Calu3 (cell line): ENCODE data around the gene LIX1L. TPM values are rescaled to one million over a fixed set of nuclear protein-coding genes. Genes with fewer than 3 reads are reported as not detected.

Experiments used
- BruUV-seq: library from RNA; stranded (reverse); fragments of 400-500 nt; replicated peaks from 2 replicates; lab custom pipeline; 2021; lab: Mats Ljungman, UMichigan
- CTCF ChIA-PET: fragments of 300-600 bp; sonication (Branson Sonifier 250); formaldehyde crosslinking; loops from one replicate; lab custom pipeline; 2022; ENCODE audit warnings: antibody characterized with exemption; lab: Charles Lee
- DNase-seq: peaks from one replicate; pipeline ENCODE4 v3.0.0; 2022
- H3K27ac Mint-ChIP-seq: one replicate; pipeline ENCODE4 v1.8.0; 2022; ENCODE audit warnings: mixed read lengths; ENCODE audit not compliant: unreplicated experiment
- H3K27me3 Mint-ChIP-seq: one replicate; pipeline ENCODE4 v1.8.0; 2022; ENCODE audit warnings: mixed read lengths; ENCODE audit not compliant: unreplicated experiment
- H3K36me3 Mint-ChIP-seq: one replicate; pipeline ENCODE4 v1.8.0; 2022; ENCODE audit warnings: mild to moderate bottlenecking, moderate library complexity, mixed read lengths; ENCODE audit not compliant: insufficient read depth, unreplicated experiment
- H3K4me1 Mint-ChIP-seq: one replicate; pipeline ENCODE4 v1.8.0; 2022; ENCODE audit warnings: mild to moderate bottlenecking, low read depth, mixed read lengths; ENCODE audit not compliant: unreplicated experiment
- H3K4me3 Mint-ChIP-seq: one replicate; pipeline ENCODE4 v1.8.0; 2022; ENCODE audit warnings: mild to moderate bottlenecking, low read depth, moderate library complexity, mixed read lengths; ENCODE audit not compliant: unreplicated experiment
- H3K9me3 Mint-ChIP-seq: one replicate; pipeline ENCODE4 v1.8.0; 2022; ENCODE audit warnings: low read depth, mixed read lengths; ENCODE audit not compliant: unreplicated experiment
- intact Hi-C: fragments of 100-400 bp; cut with micrococcal nuclease; formaldehyde crosslinking; loops from one replicate; pipeline ENCODE4 v1.10.0; 2022; ENCODE audit not compliant: unreplicated experiment
- total RNA-seq: library from RNA; stranded (reverse); gene quantifications from 2 replicates; pipeline ENCODE4 v1.2.3, GENCODE V29; 2022
- TF ChIP-seq, protein P1 (sequence below): fragments of 200-600 bp; IDR thresholded peaks from one replicate; pipeline ENCODE4 v1.8.0; 2022; ENCODE audit warnings: antibody characterized with exemption; ENCODE audit not compliant: unreplicated experiment

LIX1L gene
- total RNA-seq, 1 experiment from 2014 or later = 7.2 TPM

DNA sequence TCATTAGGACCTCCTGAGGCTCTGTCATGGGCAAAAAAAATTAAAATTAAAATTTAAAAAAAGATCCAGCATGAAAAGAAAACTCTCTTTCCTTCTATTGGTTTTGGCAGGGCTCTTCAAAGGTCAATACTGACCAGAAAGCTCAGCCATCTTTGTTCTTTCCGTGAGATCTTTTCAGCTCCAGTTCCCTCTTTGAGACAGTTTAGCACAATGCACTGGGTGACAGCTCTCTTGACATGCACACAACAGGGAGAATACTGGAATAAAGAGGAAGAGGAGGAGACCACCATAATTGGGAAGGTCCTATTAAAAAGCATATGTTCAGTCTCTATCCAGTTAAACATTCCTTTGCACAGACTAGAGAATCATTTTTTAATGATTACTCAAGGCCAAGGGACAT lies 6.3 kb downstream of the LIX1L start:
- TF ChIP-seq, protein P1, sequence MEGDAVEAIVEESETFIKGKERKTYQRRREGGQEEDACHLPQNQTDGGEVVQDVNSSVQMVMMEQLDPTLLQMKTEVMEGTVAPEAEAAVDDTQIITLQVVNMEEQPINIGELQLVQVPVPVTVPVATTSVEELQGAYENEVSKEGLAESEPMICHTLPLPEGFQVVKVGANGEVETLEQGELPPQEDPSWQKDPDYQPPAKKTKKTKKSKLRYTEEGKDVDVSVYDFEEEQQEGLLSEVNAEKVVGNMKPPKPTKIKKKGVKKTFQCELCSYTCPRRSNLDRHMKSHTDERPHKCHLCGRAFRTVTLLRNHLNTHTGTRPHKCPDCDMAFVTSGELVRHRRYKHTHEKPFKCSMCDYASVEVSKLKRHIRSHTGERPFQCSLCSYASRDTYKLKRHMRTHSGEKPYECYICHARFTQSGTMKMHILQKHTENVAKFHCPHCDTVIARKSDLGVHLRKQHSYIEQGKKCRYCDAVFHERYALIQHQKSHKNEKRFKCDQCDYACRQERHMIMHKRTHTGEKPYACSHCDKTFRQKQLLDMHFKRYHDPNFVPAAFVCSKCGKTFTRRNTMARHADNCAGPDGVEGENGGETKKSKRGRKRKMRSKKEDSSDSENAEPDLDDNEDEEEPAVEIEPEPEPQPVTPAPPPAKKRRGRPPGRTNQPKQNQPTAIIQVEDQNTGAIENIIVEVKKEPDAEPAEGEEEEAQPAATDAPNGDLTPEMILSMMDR = no peak
- Mint-ChIP-seq H3K27me3 (peaks cover 23% of the 10 kb centered on the region), H3K4me3 (no peak overlapping the region), H3K4me1 (no peaks in the 10 kb centered on the region), H3K9me3 (no peaks in the 10 kb centered on the region), H3K36me3 (no peaks in the 10 kb centered on the region), H3K27ac (no peak overlapping the region)
- CTCF ChIA-PET = no interaction called here
- no peak for DNase-seq
- intact Hi-C loops = no loop called here
- no TSS peak for BruUV-seq

DNA sequence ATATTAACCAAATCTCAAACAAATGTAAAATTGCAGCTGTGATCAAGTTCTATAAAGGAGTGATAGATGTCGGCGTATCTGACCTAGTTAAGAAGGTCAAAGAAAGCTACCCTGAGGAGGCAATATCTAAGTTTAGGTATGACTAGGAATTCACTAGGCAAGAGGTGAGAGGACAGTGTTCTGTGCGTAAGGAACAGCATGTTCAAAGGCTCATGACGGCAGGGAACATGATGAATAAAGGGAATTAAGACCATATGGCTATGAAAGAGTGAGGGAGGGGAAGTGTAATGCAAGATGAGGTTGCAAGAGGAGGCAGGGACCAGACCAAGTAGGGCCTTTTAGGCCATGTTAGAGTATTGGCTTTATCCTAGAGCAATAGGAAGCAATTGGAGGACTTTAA lies 8.6 kb downstream of the LIX1L start:
- TF ChIP-seq, protein P1 = no peak
- no TSS peak for BruUV-seq
- peaks cover 5% of the 10 kb centered on the region for H3K27me3 Mint-ChIP-seq
- no peak for DNase-seq
- no peaks in the 10 kb centered on the region for H3K36me3 Mint-ChIP-seq
- no peaks in the 10 kb centered on the region for H3K9me3 Mint-ChIP-seq
- no peak overlapping the region for H3K4me3 Mint-ChIP-seq
- no peak overlapping the region for H3K27ac Mint-ChIP-seq
- intact Hi-C loops = no loop called here
- H3K4me1 Mint-ChIP-seq = no peaks in the 10 kb centered on the region
- CTCF ChIA-PET = no interaction called here

DNA sequence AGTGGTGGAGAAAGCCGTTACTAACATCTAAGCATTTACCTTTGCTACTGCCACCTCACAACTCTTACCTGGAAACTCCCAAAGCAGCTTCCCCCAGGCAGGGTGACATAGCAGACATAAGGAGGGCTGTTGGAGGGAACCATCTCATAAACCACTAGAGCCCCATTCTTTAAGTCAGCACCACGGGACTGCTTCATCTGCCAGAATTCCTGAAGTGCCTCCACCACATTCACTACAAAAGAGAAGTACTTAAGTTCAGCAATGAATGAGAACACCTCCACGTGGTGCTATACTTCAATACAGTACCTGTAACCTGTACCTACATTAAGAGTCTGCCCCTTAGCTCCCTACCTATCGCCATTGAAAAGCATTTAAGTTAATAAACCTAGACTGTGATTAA lies 10.3 kb downstream of the LIX1L start:
- no peaks in the 10 kb centered on the region for H3K27me3 Mint-ChIP-seq
- no peak overlapping the region for H3K27ac Mint-ChIP-seq
- H3K9me3 Mint-ChIP-seq = no peaks in the 10 kb centered on the region
- intact Hi-C loops = no loop called here
- CTCF ChIA-PET = no interaction called here
- no peaks in the 10 kb centered on the region for H3K36me3 Mint-ChIP-seq
- no peak overlapping the region for H3K4me3 Mint-ChIP-seq
- no peak for DNase-seq
- H3K4me1 Mint-ChIP-seq = no peaks in the 10 kb centered on the region
- TF ChIP-seq, protein P1 = no peak
- no TSS peak for BruUV-seq

DNA sequence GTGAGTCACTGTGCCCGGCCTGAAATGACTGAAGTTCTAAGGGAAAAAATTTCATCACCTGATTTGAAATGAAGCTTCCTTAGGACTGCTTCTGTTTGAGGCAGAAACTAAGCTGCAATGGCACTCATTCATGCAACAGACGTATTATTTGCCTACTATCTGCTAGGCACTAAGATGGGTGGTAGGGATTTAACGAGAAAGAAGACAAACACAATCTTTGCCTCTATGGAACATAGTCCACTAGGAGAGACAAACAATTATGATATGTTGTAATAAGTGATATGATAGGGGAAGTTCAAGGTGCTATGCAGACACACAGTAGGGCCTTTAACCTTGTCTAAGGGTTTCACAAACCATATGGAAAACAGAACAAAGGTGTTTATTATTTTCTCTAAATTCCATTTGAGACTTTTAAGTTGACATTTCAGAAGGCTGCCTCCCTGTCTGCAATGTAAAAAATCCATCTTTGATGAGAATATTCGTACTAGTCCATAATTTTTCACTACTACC lies 11.3 kb downstream of the LIX1L start:
- CTCF ChIA-PET = no interaction called here
- H3K9me3 Mint-ChIP-seq = no peaks in the 10 kb centered on the region
- H3K4me1 Mint-ChIP-seq = no peaks in the 10 kb centered on the region
- H3K36me3 Mint-ChIP-seq = no peaks in the 10 kb centered on the region
- no peak overlapping the region for H3K27ac Mint-ChIP-seq
- no peaks in the 10 kb centered on the region for H3K27me3 Mint-ChIP-seq
- intact Hi-C loops = no loop called here
- TF ChIP-seq, protein P1 = no peak
- DNase-seq = no peak
- no TSS peak for BruUV-seq
- no peak overlapping the region for H3K4me3 Mint-ChIP-seq
